Transverse colon (tissue), 4 donors: ENCODE results near the gene NKAIN2.

Experiments used
- CTCF ChIP-seq, 5 experiments: fragments of 200-600 bp in 3 of 5; fragments of 450-650 bp in 2 of 5; sonication (generic) in 3 of 5; IDR thresholded peaks; 1 replicate in 2 of 5; 2 replicates in 3 of 5; pipeline ENCODE4 v1.5.1; 2016 to 2017; ENCODE audit warnings: antibody characterized with exemption in 5 of 5, inconsistent platforms in 3 of 5, mild to moderate bottlenecking in 2 of 5, moderate library complexity in 1 of 5
- POLR2AphosphoS5 ChIP-seq, 3 donors: sonication (generic); formaldehyde crosslinking; IDR thresholded peaks; one replicate each; pipeline ENCODE4 v1.6.1; 2016; ENCODE audit warnings: antibody characterized with exemption in 3 of 3

GRCh38 chr6:123810948-123811347 lies 7.3 kb downstream of the NKAIN2 start:
- TF ChIP-seq CTCF (IDR thresholded peaks at IDR 0.05) (no peak), POLR2AphosphoS5 (IDR thresholded peaks at IDR 0.05) (no peak)
